Measurements from ENCODE around the gene PTGFR.

- TF ChIP-seq CTCF (conservative IDR thresholded peaks at IDR 0.05; ENCODE audit: low read depth, low read length) (no peak), EZH2 (IDR thresholded peaks at IDR 0.05; ENCODE audit: borderline replicate concordance, low read depth, low read length, poor library complexity, severe bottlenecking) (no peak)
These were observed 44.5 kb downstream of the PTGFR start for GRCh38 chr1:78535286-78535685.

Data from A673 (cell line).